ENCODE measurements around the gene NAXE. TPM values are rescaled to one million over a fixed set of nuclear protein-coding genes. Genes with fewer than 3 reads are reported as not detected.

The NAXE gene
- total RNA-seq, 1 experiment from 2014 or later: 96.6 TPM

DNA sequence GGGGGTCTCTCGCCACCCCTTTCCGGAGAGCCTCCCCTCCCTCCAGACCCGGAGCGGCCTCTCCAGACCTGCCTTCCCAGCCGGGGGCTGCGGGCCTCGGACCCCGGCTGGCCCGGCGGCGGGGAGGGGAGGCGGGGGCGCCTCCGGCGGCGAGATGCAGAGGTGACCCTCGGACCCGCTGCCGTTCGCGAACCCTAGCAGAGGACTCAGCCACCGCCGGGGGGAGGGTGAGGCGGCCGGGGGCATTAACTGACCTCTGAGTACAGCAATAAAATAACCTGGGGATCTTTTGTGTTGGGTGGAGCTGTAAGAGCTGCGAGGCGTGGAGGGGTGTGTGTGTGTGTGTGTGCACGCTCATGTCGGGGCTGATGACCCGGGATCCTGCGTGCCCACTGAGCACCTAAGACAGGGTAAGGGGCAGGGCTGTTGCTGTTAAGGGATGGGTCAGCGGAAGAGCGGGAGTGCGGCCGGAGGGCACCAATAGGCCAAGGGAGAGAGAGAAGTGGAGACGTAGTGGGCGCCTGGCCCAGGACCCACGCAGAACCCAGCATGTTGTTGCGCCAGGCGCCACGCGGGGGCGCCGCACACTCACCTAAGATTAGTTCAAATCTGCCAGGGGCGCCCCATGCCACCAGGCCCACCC lies 34.0 kb downstream of the NAXE start:
- H3K14ac ChIP-seq (ENCODE audit: insufficient read depth, low read length): no peak overlapping the region
- no peaks in the 10 kb centered on the region for H4K20me1 ChIP-seq (ENCODE audit: control insufficient read depth, insufficient read depth, insufficient read length)
- no peaks in the 10 kb centered on the region for H3K79me1 ChIP-seq (ENCODE audit: insufficient read depth, low read depth, low read length, poor library complexity, severe bottlenecking)
- no peak overlapping the region for H3K18ac ChIP-seq (ENCODE audit: insufficient read length, low read depth, low read length)
- H3K27me3 Mint-ChIP-seq (ENCODE audit: low read depth): peaks cover 88% of the 10 kb centered on the region
- no peak overlapping the region for H3K4ac ChIP-seq (ENCODE audit: low read depth, low read length)
- H3K23ac ChIP-seq (ENCODE audit: insufficient read length, low read depth, low read length): no peak overlapping the region
- H3K79me2 ChIP-seq (ENCODE audit: insufficient read depth, low read length): no peaks in the 10 kb centered on the region
- H2BK15ac ChIP-seq (ENCODE audit: low read depth, low read length): no peak overlapping the region
- H2BK120ac ChIP-seq (ENCODE audit: low read depth, low read length, poor library complexity, severe bottlenecking): no peak overlapping the region
- WGBS (ENCODE audit: extremely low coverage, insufficient read length, low lambda C conversion rate): no CpG with 5 or more reads among the region's 45 CpGs
- H3K9me3 Mint-ChIP-seq: no peaks in the 10 kb centered on the region; a peak in 1 of 5 replicates
- TF ChIP-seq CTCF (conservative IDR thresholded peaks at IDR 0.05): peak; percentile 82
- H2AFZ ChIP-seq (ENCODE audit: low read length): no peak overlapping the region
- H4K8ac ChIP-seq (replicated peaks; ENCODE audit: insufficient read length, low read depth, low read length): no peak overlapping the region
- no peak overlapping the region for H4K91ac ChIP-seq (ENCODE audit: insufficient read length, low read depth, low read length)
- H2BK20ac ChIP-seq (ENCODE audit: low read depth, low read length, poor library complexity, severe bottlenecking): no peak overlapping the region
- no peak overlapping the region for H3K9ac ChIP-seq (ENCODE audit: extremely low read depth, insufficient read length, low read length)
- H2AK5ac ChIP-seq (ENCODE audit: insufficient read length, low read length): no peak overlapping the region
- H3K23me2 ChIP-seq (ENCODE audit: insufficient read length, low read depth, low read length, poor library complexity, severe bottlenecking): peaks cover 19% of the 10 kb centered on the region
- no peak overlapping the region for H2BK5ac ChIP-seq (ENCODE audit: insufficient read length, low read length)
- no peak overlapping the region for H3K27ac Mint-ChIP-seq
- H3K4me1 ChIP-seq (ENCODE audit: insufficient read depth, low read length): no peaks in the 10 kb centered on the region
- no peak overlapping the region for H3T11ph ChIP-seq (ENCODE audit: low read length)
- H3K4me1 Mint-ChIP-seq: peaks cover 6 to 7% of the 10 kb centered on the region in 2 experiments
- H3K27me3 ChIP-seq (ENCODE audit: insufficient read depth, low read length): peaks cover 24% of the 10 kb centered on the region
- H2BK12ac ChIP-seq (ENCODE audit: insufficient read length, low read depth, low read length): no peak overlapping the region
- no peak for DNase-seq
- H3K36me3 Mint-ChIP-seq (ENCODE audit: insufficient read depth in 1 of 3, low read depth in 3 of 3): no peaks in the 10 kb centered on the region
- peak overlapping the region; percentile 61 to 86 for H3K4me3 Mint-ChIP-seq
- no peak overlapping the region for H3K27ac ChIP-seq (ENCODE audit: insufficient read length, low read depth, low read length)
- H3K9me3 ChIP-seq (ENCODE audit: control insufficient read depth, low read depth, low read length): no peaks in the 10 kb centered on the region
- H3K56ac ChIP-seq (ENCODE audit: insufficient read length, low read depth, low read length): no peak overlapping the region
- no peak overlapping the region for H4K5ac ChIP-seq (ENCODE audit: insufficient read length, low read depth, low read length)
- H3K4me2 ChIP-seq (ENCODE audit: insufficient read depth, insufficient read length, low read length): peak overlapping the region; percentile 56

All from H9 (cell line).